Stimulated activated naive CD8-positive, alpha-beta T cell treated with anti-CD3 and anti-CD28 coated beads, Interleukin-15, amount 100 ng/mL, for 72 hours (primary cell): ENCODE results near the gene THADA.

Experiments
- ATAC-seq: fragments of 150-1000 bp; cut with Tn5 transposase; 2 replicates; pipeline ENCODE4 v1.10.0; 2021; ENCODE audit warnings: mild to moderate bottlenecking, moderate library complexity
- DNase-seq, 2 donors: peaks; one replicate each; pipeline ENCODE4 v3.0.0; 2021 to 2022
- H3K27ac Mint-ChIP-seq, 2 donors: one replicate each; pipeline ENCODE4 v1.8.0; 2022; ENCODE audit warnings: mild to moderate bottlenecking in 2 of 2, mixed read lengths in 2 of 2, moderate library complexity in 2 of 2
- H3K27me3 Mint-ChIP-seq: one replicate; pipeline ENCODE4 v1.8.0; 2022; ENCODE audit warnings: mixed read lengths
- H3K4me1 Mint-ChIP-seq: one replicate; pipeline ENCODE4 v1.8.0; 2022; ENCODE audit warnings: mild to moderate bottlenecking, mixed read lengths
- H3K4me3 Mint-ChIP-seq, 2 donors: one replicate each; pipeline ENCODE4 v1.8.0; 2022; ENCODE audit warnings: mild to moderate bottlenecking in 2 of 2, mixed read lengths in 2 of 2, moderate library complexity in 1 of 2
- H3K9me3 Mint-ChIP-seq, 2 donors: one replicate each; pipeline ENCODE4 v1.8.0; 2022; ENCODE audit warnings: mixed read lengths in 2 of 2

Gene THADA

GRCh38 chr2:43276266-43276941 is 319.4 kb downstream of the THADA start:
- peak overlapping the region in 1 of 2 donors; percentile 85 for H3K27ac Mint-ChIP-seq
- no peak for DNase-seq

DNA sequence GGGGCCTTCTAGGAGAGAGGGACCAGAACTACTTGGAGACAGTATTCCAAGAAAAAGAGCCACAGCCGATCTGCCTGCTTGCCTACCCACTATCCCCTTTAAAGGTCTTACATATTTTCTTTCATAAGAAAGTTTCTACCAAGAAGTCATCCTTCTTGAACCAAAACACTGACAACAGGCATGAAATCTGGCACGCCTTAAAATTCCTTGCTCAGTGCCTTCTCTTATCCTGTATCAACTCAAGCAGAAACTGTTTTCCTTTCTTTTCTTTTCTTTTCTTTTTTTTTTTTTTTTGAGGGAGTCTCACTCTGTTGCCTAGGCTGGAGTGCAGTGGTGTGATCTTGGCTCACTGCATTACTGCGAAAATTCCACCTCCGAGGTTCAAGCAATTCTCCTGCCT is 321.1 kb downstream of the THADA start:
- Mint-ChIP-seq H3K4me3 (no peak overlapping the region), H3K4me1 (peaks cover 25% of the 10 kb centered on the region), H3K27ac (peak overlapping the region in 1 of 2 donors; percentile 11), H3K9me3 (no peaks in the 10 kb centered on the region), H3K27me3 (no peaks in the 10 kb centered on the region)
- DNase-seq, result no peak
- ATAC-seq, result no peak

More at GRCh38 chr2:43276266-43276941, 319.4 kb downstream of the THADA start:
- no peak for ATAC-seq
- no peak overlapping the region for H3K4me3 Mint-ChIP-seq
- H3K27me3 Mint-ChIP-seq, result no peaks in the 10 kb centered on the region
- peaks cover 25% of the 10 kb centered on the region for H3K4me1 Mint-ChIP-seq
- no peaks in the 10 kb centered on the region for H3K9me3 Mint-ChIP-seq

DNA sequence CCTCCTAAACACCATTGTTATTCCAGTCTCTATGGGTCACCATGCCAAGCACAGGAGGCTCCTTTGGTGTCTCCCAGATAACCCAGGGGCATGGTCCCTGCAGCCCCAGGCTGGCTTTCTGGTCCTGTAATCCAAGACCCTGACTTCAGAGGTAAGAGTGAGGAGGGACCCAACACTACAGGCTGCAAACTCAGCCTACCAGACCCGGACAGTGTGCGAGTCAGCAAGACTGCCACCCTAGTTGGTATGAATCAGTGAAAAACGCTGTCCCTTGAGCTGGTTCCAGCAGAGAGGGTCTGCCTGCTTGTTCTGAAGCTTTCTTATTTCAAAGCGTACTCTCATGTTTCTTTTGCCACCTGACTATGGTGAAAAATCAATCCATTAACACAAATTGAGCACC is 321.8 kb downstream of the THADA start:
- peaks cover 27% of the 10 kb centered on the region for H3K4me1 Mint-ChIP-seq
- H3K27ac Mint-ChIP-seq, result peak overlapping the region in 1 of 2 donors; percentile 4
- H3K9me3 Mint-ChIP-seq, result no peaks in the 10 kb centered on the region
- H3K4me3 Mint-ChIP-seq, result no peak overlapping the region
- DNase-seq (no peak), ATAC-seq (no peak)
- no peaks in the 10 kb centered on the region for H3K27me3 Mint-ChIP-seq

- DNase-seq, result no peak
- Mint-ChIP-seq H3K4me1 (peaks cover 27% of the 10 kb centered on the region), H3K27me3 (no peaks in the 10 kb centered on the region), H3K27ac (peak overlapping the region in 1 of 2 donors; percentile 36), H3K4me3 (no peak overlapping the region), H3K9me3 (no peaks in the 10 kb centered on the region)
- peak; percentile 64 for ATAC-seq
Measured at GRCh38 chr2:43273529-43273928, 322.3 kb downstream of the THADA start.

DNA sequence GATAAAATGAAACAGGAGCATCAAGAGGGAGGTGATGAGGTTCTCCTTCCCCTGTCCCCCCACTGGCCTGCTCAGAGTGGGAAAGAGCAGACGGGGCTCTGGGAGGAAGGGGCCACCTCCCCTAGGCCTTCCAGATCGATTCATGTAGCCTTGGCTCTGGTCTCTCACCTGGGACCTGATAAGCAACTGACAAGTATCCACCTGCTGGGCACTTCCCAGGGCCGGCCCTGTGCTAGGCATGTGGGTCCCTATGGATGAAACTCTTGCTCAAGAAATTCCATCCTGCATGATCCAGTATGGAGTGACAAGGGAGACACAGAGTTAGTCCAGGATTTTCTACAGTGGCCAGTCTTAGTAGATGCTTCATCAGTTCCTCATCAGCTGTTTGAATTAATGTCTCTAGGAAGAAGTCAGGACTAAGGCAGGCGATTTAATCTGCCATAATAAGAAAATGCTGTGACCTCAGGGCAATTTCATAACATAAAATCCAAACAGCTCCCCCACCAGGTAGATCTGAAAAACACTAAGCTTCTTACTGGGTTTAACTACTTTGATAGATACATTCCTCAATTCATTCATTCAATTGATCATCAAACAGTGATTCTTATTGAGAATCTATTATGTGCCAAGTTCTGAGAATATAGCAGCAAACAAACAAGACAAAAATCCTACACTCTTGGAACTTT is 324.8 kb downstream of the THADA start:
- Mint-ChIP-seq H3K9me3 (no peaks in the 10 kb centered on the region), H3K27me3 (no peaks in the 10 kb centered on the region), H3K4me1 (peaks cover 18% of the 10 kb centered on the region), H3K4me3 (no peak overlapping the region), H3K27ac (no peak overlapping the region)
- DNase-seq (no peak), ATAC-seq (no peak)

DNA sequence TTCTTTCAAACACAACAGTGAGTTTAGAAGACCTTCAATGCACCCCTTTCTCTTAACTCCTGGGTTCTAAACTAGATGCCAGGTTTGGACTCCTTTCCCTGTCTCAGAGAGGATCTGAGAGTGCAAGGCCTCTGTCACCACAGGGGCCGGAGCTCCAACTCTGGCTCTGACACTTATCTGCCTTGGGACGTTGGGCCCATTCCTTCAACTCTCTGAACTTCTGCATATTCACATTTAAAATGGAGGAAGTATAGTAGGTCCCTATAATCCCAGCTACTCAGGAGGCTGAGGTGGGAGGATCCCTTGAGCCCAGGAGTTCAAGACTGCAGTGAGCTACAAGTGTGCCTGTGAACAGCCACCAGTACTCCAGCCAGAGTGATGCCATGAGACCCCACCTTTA is 325.4 kb downstream of the THADA start:
- peaks cover 18% of the 10 kb centered on the region for H3K4me1 Mint-ChIP-seq
- no peak overlapping the region for H3K4me3 Mint-ChIP-seq
- no peaks in the 10 kb centered on the region for H3K9me3 Mint-ChIP-seq
- H3K27ac Mint-ChIP-seq, result peak overlapping the region; percentile 4 to 42
- DNase-seq (no peak), ATAC-seq (no peak)
- no peaks in the 10 kb centered on the region for H3K27me3 Mint-ChIP-seq

DNA sequence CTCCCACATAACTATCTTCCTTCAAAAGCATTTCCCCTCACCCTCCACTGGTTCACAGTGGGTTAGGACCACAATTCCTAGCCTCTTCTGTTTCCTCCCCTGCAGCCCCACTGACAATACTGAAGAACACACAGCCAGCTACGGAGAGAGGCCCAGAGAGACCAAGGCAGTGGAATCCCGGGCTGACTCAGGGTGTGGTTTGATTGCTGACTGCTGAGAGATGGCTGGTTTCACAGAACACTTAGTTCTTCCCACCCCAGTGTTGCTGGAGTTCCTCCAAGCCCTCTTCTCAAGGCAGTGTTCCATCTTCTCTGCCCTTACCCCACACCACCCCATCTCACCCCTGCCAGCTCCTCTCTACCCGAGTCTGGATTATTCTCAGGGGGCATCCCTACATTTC is 326.1 kb downstream of the THADA start:
- no peaks in the 10 kb centered on the region for H3K27me3 Mint-ChIP-seq
- H3K4me3 Mint-ChIP-seq, result no peak overlapping the region
- H3K4me1 Mint-ChIP-seq, result peaks cover 19% of the 10 kb centered on the region
- H3K9me3 Mint-ChIP-seq, result no peaks in the 10 kb centered on the region
- DNase-seq (no peak), ATAC-seq (peak; percentile 53)
- peak overlapping the region; percentile 42 to 69 for H3K27ac Mint-ChIP-seq

DNA sequence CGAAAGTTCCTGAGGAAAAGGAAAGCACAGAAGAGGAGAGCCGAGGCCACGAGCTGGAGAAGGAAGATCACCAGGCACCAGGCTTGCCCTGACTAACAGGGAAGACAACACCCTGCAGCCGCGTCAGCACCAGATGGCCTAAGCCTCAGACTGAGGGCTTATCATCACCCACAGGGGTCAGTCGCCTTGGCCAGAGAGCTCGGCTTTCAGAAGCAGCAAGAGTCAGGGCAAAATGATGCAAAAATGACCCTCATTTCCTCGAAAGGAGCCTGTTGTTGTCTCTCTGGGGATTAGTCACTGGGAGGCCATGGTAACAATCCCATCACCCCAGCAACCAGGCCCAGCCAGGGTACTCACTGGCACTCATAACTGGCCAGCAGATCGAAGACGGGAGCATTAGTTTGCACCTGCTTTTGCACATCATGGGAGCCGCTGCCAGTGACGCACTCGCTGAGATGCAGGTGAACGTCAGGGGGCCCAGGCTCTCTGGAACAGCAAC is 326.7 kb downstream of the THADA start:
- peaks cover 24% of the 10 kb centered on the region for H3K4me1 Mint-ChIP-seq
- H3K27ac Mint-ChIP-seq, result no peak overlapping the region
- ATAC-seq (no peak), DNase-seq (no peak)
- H3K9me3 Mint-ChIP-seq, result no peaks in the 10 kb centered on the region
- no peaks in the 10 kb centered on the region for H3K27me3 Mint-ChIP-seq
- H3K4me3 Mint-ChIP-seq, result no peak overlapping the region

- no peak for DNase-seq
- peaks cover 21% of the 10 kb centered on the region for H3K4me1 Mint-ChIP-seq
- H3K27me3 Mint-ChIP-seq, result no peaks in the 10 kb centered on the region
- H3K9me3 Mint-ChIP-seq, result no peaks in the 10 kb centered on the region
- peak overlapping the region in 1 of 2 donors; percentile 69 for H3K27ac Mint-ChIP-seq
- ATAC-seq, result no peak
- no peak overlapping the region for H3K4me3 Mint-ChIP-seq
Measured at GRCh38 chr2:43268066-43268953, 327.5 kb downstream of the THADA start.

DNA sequence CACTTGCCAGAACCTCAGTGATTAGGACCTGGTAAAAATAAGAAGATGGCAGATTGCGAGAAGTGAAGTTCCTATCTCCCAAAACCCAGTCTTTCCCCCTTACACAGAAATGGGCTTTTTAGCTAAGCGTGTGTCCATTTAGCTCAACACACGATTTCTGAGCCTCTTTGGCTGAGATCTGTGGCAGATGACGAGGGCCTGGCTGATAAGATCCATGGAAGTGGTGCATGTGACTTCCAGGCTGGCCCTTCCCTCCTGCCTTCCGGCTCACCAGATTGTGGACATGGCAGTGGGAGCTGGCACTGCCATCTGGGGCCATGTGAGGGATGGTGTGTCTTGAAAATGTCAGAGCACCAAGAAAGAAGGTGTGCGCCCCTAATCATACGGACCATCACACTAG is 328.5 kb downstream of the THADA start:
- H3K27ac Mint-ChIP-seq, result no peak overlapping the region

GRCh38 chr2:43266711-43267111 is 329.1 kb downstream of the THADA start:
- Mint-ChIP-seq H3K27me3 (no peaks in the 10 kb centered on the region), H3K9me3 (no peaks in the 10 kb centered on the region), H3K4me3 (no peak overlapping the region), H3K27ac (peak overlapping the region in 1 of 2 donors; percentile 64), H3K4me1 (peaks cover 18% of the 10 kb centered on the region)
- DNase-seq (no peak), ATAC-seq (no peak)

More for the DNA sequence above, 328.5 kb downstream of the THADA start:
- peaks cover 18% of the 10 kb centered on the region for H3K4me1 Mint-ChIP-seq
- ATAC-seq (no peak), DNase-seq (no peak)
- H3K9me3 Mint-ChIP-seq, result no peaks in the 10 kb centered on the region
- no peaks in the 10 kb centered on the region for H3K27me3 Mint-ChIP-seq
- no peak overlapping the region for H3K4me3 Mint-ChIP-seq

DNA sequence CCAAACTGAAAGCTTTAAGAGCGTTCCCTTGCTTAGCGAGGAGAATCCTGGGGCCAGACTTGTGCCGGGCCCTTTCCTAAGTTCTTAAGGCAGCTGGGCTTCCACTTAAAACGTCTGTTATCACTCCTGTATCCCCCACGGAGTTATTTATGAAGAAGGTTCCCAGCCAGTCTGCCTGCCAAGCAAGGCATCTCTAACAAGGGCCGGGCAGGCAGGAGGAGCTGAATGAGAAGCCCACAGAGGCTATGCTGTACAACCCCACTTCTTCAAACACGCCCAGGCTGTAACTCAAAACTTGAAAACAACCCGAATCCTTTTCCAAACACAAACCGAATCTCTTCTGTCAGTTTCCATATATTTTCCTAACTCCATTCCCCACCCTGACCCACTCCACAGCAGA is 330.4 kb downstream of the THADA start:
- Mint-ChIP-seq H3K9me3 (no peaks in the 10 kb centered on the region), H3K4me3 (no peak overlapping the region), H3K27ac (peak overlapping the region in 1 of 2 donors; percentile 9), H3K27me3 (no peaks in the 10 kb centered on the region), H3K4me1 (peaks cover 18% of the 10 kb centered on the region)
- no peak for ATAC-seq
- DNase-seq, result no peak

DNA sequence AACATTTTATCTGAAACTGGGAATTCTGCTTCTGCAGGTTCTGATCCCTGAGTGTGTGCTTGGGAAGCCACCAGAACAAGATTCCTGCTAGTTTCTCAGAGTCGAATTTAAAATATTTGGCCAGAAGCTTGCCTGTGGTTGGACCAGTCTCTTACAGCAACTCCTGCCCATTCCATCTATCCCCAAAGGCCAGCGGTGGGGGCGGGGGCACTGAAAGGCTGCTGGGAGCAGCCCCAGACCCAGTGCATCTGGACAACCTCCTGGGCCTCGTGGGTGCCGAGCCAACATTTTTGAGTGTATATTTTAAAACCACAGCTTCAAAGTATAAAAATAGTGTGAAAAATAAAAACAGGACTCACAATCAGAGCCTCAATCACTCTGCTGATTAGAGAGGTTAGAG is 330.8 kb downstream of the THADA start:
- H3K27me3 Mint-ChIP-seq, result no peaks in the 10 kb centered on the region
- DNase-seq, result no peak
- H3K27ac Mint-ChIP-seq, result no peak overlapping the region
- no peak overlapping the region for H3K4me3 Mint-ChIP-seq
- no peaks in the 10 kb centered on the region for H3K9me3 Mint-ChIP-seq
- no peak for ATAC-seq
- H3K4me1 Mint-ChIP-seq, result peaks cover 15% of the 10 kb centered on the region

DNA sequence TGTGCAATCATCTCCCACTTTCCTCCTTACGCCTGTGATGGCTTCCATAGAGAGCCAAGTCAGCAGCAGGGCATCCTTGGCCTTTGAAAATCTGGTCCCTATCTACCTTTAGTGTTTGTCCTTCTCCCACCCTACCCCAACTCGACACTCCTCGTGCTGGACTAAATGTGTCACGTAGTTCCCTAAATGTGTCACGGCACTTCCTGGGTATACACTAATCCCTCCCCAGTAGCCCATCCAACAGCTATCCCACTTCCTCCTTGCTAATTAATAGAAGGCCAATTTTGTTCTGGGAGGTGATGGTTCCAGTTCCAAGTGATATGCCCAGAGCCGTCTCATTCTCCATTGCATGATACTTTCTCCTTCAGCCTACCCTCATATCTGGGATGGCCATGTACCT is 332.9 kb downstream of the THADA start:
- Mint-ChIP-seq H3K4me3 (no peak overlapping the region), H3K9me3 (no peaks in the 10 kb centered on the region), H3K27ac (peak overlapping the region in 1 of 2 donors; percentile 79), H3K27me3 (no peaks in the 10 kb centered on the region), H3K4me1 (peaks cover 11% of the 10 kb centered on the region)
- DNase-seq (no peak), ATAC-seq (no peak)

GRCh38 chr2:43262239-43262638 is 333.6 kb downstream of the THADA start:
- ATAC-seq (no peak), DNase-seq (no peak)
- no peak overlapping the region for H3K27ac Mint-ChIP-seq
- peaks cover 11% of the 10 kb centered on the region for H3K4me1 Mint-ChIP-seq
- H3K4me3 Mint-ChIP-seq, result no peak overlapping the region
- no peaks in the 10 kb centered on the region for H3K27me3 Mint-ChIP-seq
- no peaks in the 10 kb centered on the region for H3K9me3 Mint-ChIP-seq
